Measurements from ENCODE around the gene FOXN3. TPM values are rescaled to one million over a fixed set of nuclear protein-coding genes. Genes with fewer than 3 reads are reported as not detected.

The FOXN3 gene
- polyA plus RNA-seq, 2 of the 4 experiments (the other 2 are of a cell fraction) = 6.0 to 6.4 TPM

- TF ChIP-seq FOXS1 (CRISPR knock-in tag; IDR thresholded peaks at IDR 0.05) (no peak), CHD4 (IDR thresholded peaks at IDR 0.05; ENCODE audit: borderline replicate concordance) (no peak), TFCP2L1 (CRISPR knock-in tag; IDR thresholded peaks at IDR 0.05) (no peak), HEYL (CRISPR knock-in tag; IDR thresholded peaks at IDR 0.05) (no peak), POLR2A (IDR thresholded peaks at IDR 0.05; ENCODE audit: low read length) (no peak), MAX (IDR thresholded peaks at IDR 0.05) (no peak), GATA3 (IDR thresholded peaks at IDR 0.05; ENCODE audit: borderline replicate concordance) (no peak)
- no peak for FAIRE-seq
- 80% methylated on average over 8 of the region's 8 CpGs for WGBS (ENCODE audit: missing lambda C conversion rate)
- Histone ChIP-seq H3K4me2 (no peak overlapping the region), H3K9me3 (no peaks in the 10 kb centered on the region), H3K27ac (no peak overlapping the region), H3K4me3 (no peak overlapping the region), H3K4me1 (peaks cover 9% of the 10 kb centered on the region)
- ChIA-PET CTCF (no interaction called here), POLR2A (no interaction called here)
- no peak for DNase-seq (ENCODE audit: low read depth in 1 of 2, low spot score in 1 of 2)
- no peak for ATAC-seq
These were observed 25.5 kb downstream of the FOXN3 start for GRCh38 chr14:89391556-89391955.

DNA sequence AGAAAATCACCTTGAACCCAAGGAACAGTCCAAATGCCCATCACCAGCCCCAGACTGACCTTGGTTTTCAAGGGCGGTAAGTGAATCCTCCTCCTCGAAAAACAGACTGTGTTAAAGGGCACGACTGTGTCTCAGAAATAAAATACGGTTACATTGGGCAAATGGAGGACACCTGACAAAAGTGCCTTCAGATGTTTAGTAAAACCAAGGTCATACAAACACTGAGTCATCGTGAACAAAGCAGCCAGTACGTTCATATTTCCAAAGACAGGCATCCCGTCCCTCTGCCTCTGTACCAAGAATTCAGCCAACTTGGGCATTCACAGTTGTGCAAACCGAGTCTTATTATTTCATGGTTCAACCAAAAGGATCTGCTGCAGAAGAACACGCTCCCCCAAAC lies 25.9 kb downstream of the FOXN3 start:
- no peak for FAIRE-seq
- ChIA-PET CTCF (no interaction called here), POLR2A (no interaction called here)
- no peak overlapping the region for H3K4me3 ChIP-seq
- TF ChIP-seq RAD21 (conservative IDR thresholded peaks at IDR 0.05 in 1 of 2, IDR thresholded peaks at IDR 0.05 in 1 of 2) = no peak
- TF ChIP-seq FOXS1 (CRISPR knock-in tag; IDR thresholded peaks at IDR 0.05) = no peak
- no peak for TF ChIP-seq HOXB13 (CRISPR knock-in tag; IDR thresholded peaks at IDR 0.05; ENCODE audit: low read depth)
- no peak for TF ChIP-seq ZSCAN20 (CRISPR knock-in tag; IDR thresholded peaks at IDR 0.05)
- TF ChIP-seq HOXB5 (CRISPR knock-in tag; IDR thresholded peaks at IDR 0.05) = no peak
- TF ChIP-seq MAX (IDR thresholded peaks at IDR 0.05) = no peak
- no peak for TF ChIP-seq ELK1 (IDR thresholded peaks at IDR 0.05; ENCODE audit: low read depth, low read length)
- TF ChIP-seq MYC (IDR thresholded peaks at IDR 0.05; ENCODE audit: borderline replicate concordance, low read length) = no peak
- TF ChIP-seq RFX5 (IDR thresholded peaks at IDR 0.05) = no peak
- TF ChIP-seq SMC3 (IDR thresholded peaks at IDR 0.05) = no peak
- TF ChIP-seq MAZ (IDR thresholded peaks at IDR 0.05; ENCODE audit: borderline replicate concordance, low read depth, low read length) = no peak
- no peak for TF ChIP-seq HDAC2 (IDR thresholded peaks at IDR 0.05)
- TF ChIP-seq, protein P1, sequence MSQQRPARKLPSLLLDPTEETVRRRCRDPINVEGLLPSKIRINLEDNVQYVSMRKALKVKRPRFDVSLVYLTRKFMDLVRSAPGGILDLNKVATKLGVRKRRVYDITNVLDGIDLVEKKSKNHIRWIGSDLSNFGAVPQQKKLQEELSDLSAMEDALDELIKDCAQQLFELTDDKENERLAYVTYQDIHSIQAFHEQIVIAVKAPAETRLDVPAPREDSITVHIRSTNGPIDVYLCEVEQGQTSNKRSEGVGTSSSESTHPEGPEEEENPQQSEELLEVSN (IDR thresholded peaks at IDR 0.05; ENCODE audit: borderline replicate concordance, low read depth) = no peak
- no peak for TF ChIP-seq ZC3H11A (IDR thresholded peaks at IDR 0.05)
- TF ChIP-seq CEBPB (IDR thresholded peaks at IDR 0.05) = no peak
- no peak for TF ChIP-seq HEYL (CRISPR knock-in tag; IDR thresholded peaks at IDR 0.05)
- no peak for TF ChIP-seq JUNB (IDR thresholded peaks at IDR 0.05)
- no peak for TF ChIP-seq EHMT2 (IDR thresholded peaks at IDR 0.05; ENCODE audit: low read depth)
- H3K27ac ChIP-seq = no peak overlapping the region
- peaks cover 9% of the 10 kb centered on the region for H3K4me1 ChIP-seq
- no peak for ATAC-seq
- DNase-seq (ENCODE audit: low read depth in 1 of 2, low spot score in 1 of 2) = no peak
- H3K4me2 ChIP-seq = no peak overlapping the region
- 65% methylated on average over 9 of the region's 9 CpGs for WGBS (ENCODE audit: missing lambda C conversion rate)
- H3K9me3 ChIP-seq = no peaks in the 10 kb centered on the region

DNA sequence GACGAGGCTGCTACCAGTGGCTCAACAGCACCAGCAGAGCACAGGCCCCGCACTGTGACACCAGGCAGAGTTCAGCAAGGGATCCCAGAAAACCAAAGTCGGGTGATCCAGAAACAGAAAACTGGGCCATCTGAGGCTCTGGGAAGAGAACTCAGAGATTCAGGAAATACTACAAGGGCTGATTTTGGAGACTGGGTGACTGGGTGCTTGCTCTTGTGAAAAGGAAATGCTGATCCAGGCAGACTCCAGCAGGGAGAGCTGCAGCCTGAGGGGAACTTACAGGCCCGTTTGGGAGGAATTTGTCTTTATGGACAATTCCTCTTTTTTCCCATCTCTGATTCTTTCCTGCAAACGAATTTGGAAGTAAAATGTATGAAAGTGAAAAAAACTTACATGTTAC lies 28.2 kb downstream of the FOXN3 start:
- POLR2A ChIA-PET = no interaction called here
- FAIRE-seq = no peak
- ATAC-seq = no peak
- CTCF ChIA-PET = interaction anchor here (0.7 kb wide), 1 partner anchor 464 kb away, joined by 3 read pairs; no protein-coding TSS in a partner anchor
- Histone ChIP-seq H3K9me3 (no peaks in the 10 kb centered on the region), H3K4me3 (no peak overlapping the region), H3K4me1 (peaks cover 9% of the 10 kb centered on the region), H3K27ac (no peak overlapping the region), H3K4me2 (no peak overlapping the region)
- TF ChIP-seq RCOR1 (IDR thresholded peaks at IDR 0.05; ENCODE audit: low read depth, low read length) (no peak), JUN (IDR thresholded peaks at IDR 0.05) (no peak)
- no peak for DNase-seq (ENCODE audit: low read depth in 1 of 2, low spot score in 1 of 2)
- WGBS (ENCODE audit: missing lambda C conversion rate) = 47% methylated on average over 5 of the region's 5 CpGs
